Astrocyte (in vitro differentiated cells and primary cell): Measurements from ENCODE around the gene XRCC6. TPM values are rescaled to one million over a fixed set of nuclear protein-coding genes. Genes with fewer than 3 reads are reported as not detected.

Experiments used
- DNase-seq: peaks from one replicate; pipeline ENCODE4 v3.0.0-alpha.2; 2010; ENCODE audit warnings: low read depth
- FAIRE-seq: peaks from 2 replicates; lab custom pipeline; 2011; peaks lifted over from hg19 to GRCh38; lab: Jason Lieb, UNC
- H2AFZ ChIP-seq: 2 replicates; pipeline ENCODE4 v1.6.0; 2012; ENCODE audit warnings: low read depth, low read length, inconsistent platforms
- H3K27ac ChIP-seq: 2 replicates; pipeline ENCODE4 v1.5.1; 2011; ENCODE audit warnings: low read depth, low read length, inconsistent platforms
- H3K27me3 ChIP-seq: 2 replicates; pipeline ENCODE4 v1.6.0; 2011; ENCODE audit warnings: low read length, inconsistent platforms; ENCODE audit not compliant: insufficient read depth
- H3K36me3 ChIP-seq: 2 replicates; pipeline ENCODE4 v1.5.1; 2011; ENCODE audit warnings: low read length, inconsistent platforms; ENCODE audit not compliant: insufficient read depth
- H3K4me1 ChIP-seq: 2 replicates; pipeline ENCODE4 v1.5.1; 2011; ENCODE audit warnings: low read length, inconsistent platforms; ENCODE audit not compliant: insufficient read depth
- H3K4me2 ChIP-seq: 2 replicates; pipeline ENCODE4 v1.6.0; 2012; ENCODE audit warnings: low read length, inconsistent platforms
- H3K4me3 ChIP-seq: 2 replicates; pipeline ENCODE4 v1.5.1; 2011; ENCODE audit warnings: low read depth, mild to moderate bottlenecking, low read length, inconsistent platforms; ENCODE audit not compliant: insufficient read depth
- H3K79me2 ChIP-seq: 2 replicates; pipeline ENCODE4 v1.6.0; 2012; ENCODE audit warnings: mild to moderate bottlenecking, low read length, inconsistent platforms; ENCODE audit not compliant: insufficient read depth
- H3K9ac ChIP-seq: 2 replicates; pipeline ENCODE4 v1.6.0; 2012; ENCODE audit warnings: mild to moderate bottlenecking, low read length, inconsistent platforms
- H3K9me3 ChIP-seq: 2 replicates; pipeline ENCODE4 v1.5.1; 2012; ENCODE audit warnings: low read depth, mild to moderate bottlenecking, low read length, inconsistent platforms; ENCODE audit not compliant: insufficient read depth
- H4K20me1 ChIP-seq: 2 replicates; pipeline ENCODE4 v1.6.0; 2012; ENCODE audit warnings: low read length, inconsistent platforms; ENCODE audit not compliant: insufficient read depth
- H3K27ac Mint-ChIP-seq: one replicate; pipeline ENCODE4 v1.8.0; 2021; ENCODE audit warnings: mild to moderate bottlenecking, mixed read lengths; ENCODE audit not compliant: unreplicated experiment
- H3K27me3 Mint-ChIP-seq: one replicate; pipeline ENCODE4 v1.8.0; 2021; ENCODE audit warnings: low read depth, mixed read lengths; ENCODE audit not compliant: unreplicated experiment
- H3K36me3 Mint-ChIP-seq: one replicate; pipeline ENCODE4 v1.8.0; 2021; ENCODE audit warnings: low read depth, mixed read lengths; ENCODE audit not compliant: unreplicated experiment
- H3K4me1 Mint-ChIP-seq: one replicate; pipeline ENCODE4 v1.8.0; 2021; ENCODE audit warnings: low read depth, mixed read lengths; ENCODE audit not compliant: unreplicated experiment
- H3K4me3 Mint-ChIP-seq: one replicate; pipeline ENCODE4 v1.8.0; 2021; ENCODE audit warnings: mild to moderate bottlenecking, moderate library complexity, mixed read lengths; ENCODE audit not compliant: unreplicated experiment
- H3K9me3 Mint-ChIP-seq: one replicate; pipeline ENCODE4 v1.8.0; 2021; ENCODE audit warnings: mild to moderate bottlenecking, mixed read lengths; ENCODE audit not compliant: unreplicated experiment
- EZH2 ChIP-seq: IDR thresholded peaks from 2 replicates; pipeline ENCODE4 v1.6.1; 2012; ENCODE audit warnings: mild to moderate bottlenecking, low read length, inconsistent platforms; ENCODE audit not compliant: insufficient read depth
- total RNA-seq: library from RNA; stranded (reverse); gene quantifications from 2 replicates; pipeline ENCODE4 v1.2.1, GENCODE V29; 2021
- TF ChIP-seq, protein P1 (sequence below): IDR thresholded peaks from 2 replicates; pipeline ENCODE4 v1.5.1; 2011; ENCODE audit warnings: low read depth, mild to moderate bottlenecking, inconsistent platforms, low read length, moderate library complexity; ENCODE audit not compliant: insufficient read depth

The XRCC6 gene
- total RNA-seq, 1 donor from 2014 or later = 232 TPM

DNA sequence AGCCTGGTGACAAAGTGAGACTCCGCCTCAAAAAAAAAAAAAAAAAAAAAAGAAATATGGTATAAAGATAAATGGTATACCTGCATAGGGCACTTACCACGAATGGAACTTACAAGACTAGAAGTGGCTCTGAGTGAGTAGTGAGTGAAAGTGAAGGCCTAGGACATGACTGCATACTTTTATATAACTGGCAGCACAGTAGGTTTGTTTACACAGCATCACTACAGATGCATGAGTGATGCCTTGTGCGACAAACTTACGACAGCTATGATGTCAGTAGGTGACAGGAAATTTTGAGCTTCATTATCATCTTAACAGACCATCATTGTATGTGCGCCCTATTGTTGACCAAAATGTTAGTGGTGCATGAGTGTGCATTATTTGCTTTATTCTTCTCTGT, 17.7 kb downstream of the XRCC6 start:
- Histone ChIP-seq H3K79me2 (peaks cover 53% of the 10 kb centered on the region), H3K4me2 (no peak overlapping the region), H3K4me3 (no peak overlapping the region), H4K20me1 (peaks cover 52% of the 10 kb centered on the region), H3K27me3 (no peaks in the 10 kb centered on the region), H2AFZ (no peak overlapping the region), H3K9me3 (no peaks in the 10 kb centered on the region), H3K36me3 (peaks cover 64% of the 10 kb centered on the region), H3K9ac (no peak overlapping the region), H3K27ac (no peak overlapping the region), H3K4me1 (no peaks in the 10 kb centered on the region)
- H3K27ac Mint-ChIP-seq = no peak overlapping the region
- H3K27me3 Mint-ChIP-seq = no peaks in the 10 kb centered on the region
- FAIRE-seq (no peak), DNase-seq (no peak)
- H3K9me3 Mint-ChIP-seq = no peaks in the 10 kb centered on the region
- TF ChIP-seq, protein P1, sequence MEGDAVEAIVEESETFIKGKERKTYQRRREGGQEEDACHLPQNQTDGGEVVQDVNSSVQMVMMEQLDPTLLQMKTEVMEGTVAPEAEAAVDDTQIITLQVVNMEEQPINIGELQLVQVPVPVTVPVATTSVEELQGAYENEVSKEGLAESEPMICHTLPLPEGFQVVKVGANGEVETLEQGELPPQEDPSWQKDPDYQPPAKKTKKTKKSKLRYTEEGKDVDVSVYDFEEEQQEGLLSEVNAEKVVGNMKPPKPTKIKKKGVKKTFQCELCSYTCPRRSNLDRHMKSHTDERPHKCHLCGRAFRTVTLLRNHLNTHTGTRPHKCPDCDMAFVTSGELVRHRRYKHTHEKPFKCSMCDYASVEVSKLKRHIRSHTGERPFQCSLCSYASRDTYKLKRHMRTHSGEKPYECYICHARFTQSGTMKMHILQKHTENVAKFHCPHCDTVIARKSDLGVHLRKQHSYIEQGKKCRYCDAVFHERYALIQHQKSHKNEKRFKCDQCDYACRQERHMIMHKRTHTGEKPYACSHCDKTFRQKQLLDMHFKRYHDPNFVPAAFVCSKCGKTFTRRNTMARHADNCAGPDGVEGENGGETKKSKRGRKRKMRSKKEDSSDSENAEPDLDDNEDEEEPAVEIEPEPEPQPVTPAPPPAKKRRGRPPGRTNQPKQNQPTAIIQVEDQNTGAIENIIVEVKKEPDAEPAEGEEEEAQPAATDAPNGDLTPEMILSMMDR = no peak
- no peak for TF ChIP-seq EZH2
- no peak overlapping the region for H3K4me3 Mint-ChIP-seq
- H3K36me3 Mint-ChIP-seq = peaks cover 14% of the 10 kb centered on the region
- peaks cover 8% of the 10 kb centered on the region for H3K4me1 Mint-ChIP-seq

DNA sequence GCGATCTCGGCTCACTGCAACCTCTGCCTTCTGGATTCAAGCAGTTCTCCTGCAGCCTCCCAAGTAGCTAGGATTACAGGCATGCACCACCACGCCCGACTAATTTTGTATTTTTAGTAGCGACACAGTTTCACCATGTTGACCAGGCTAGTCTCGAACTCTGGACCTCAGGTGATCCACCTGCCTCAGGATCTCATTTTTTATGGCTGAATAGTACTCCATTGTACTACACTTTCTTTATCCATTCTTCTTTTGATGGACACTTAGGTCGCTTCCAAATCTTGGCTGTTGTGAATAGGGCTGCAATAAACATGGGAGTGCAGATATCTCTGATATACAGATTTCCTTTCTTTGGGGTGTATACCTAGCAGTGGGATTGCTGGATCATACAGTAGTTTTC, 20.8 kb downstream of the XRCC6 start:
- Mint-ChIP-seq H3K4me3 (no peak overlapping the region), H3K4me1 (peaks cover 8% of the 10 kb centered on the region), H3K27me3 (no peaks in the 10 kb centered on the region), H3K9me3 (no peaks in the 10 kb centered on the region), H3K27ac (no peak overlapping the region), H3K36me3 (peaks cover 14% of the 10 kb centered on the region)
- DNase-seq = no peak
- Histone ChIP-seq H3K79me2 (peaks cover 41% of the 10 kb centered on the region), H3K4me2 (no peak overlapping the region), H3K36me3 (peaks cover 54% of the 10 kb centered on the region), H2AFZ (no peak overlapping the region), H4K20me1 (peaks cover 30% of the 10 kb centered on the region), H3K27me3 (no peaks in the 10 kb centered on the region), H3K9ac (no peak overlapping the region), H3K27ac (no peak overlapping the region), H3K9me3 (no peaks in the 10 kb centered on the region), H3K4me3 (no peak overlapping the region), H3K4me1 (no peaks in the 10 kb centered on the region)
- FAIRE-seq = no peak
- TF ChIP-seq EZH2 = no peak
- TF ChIP-seq, protein P1 = no peak

DNA sequence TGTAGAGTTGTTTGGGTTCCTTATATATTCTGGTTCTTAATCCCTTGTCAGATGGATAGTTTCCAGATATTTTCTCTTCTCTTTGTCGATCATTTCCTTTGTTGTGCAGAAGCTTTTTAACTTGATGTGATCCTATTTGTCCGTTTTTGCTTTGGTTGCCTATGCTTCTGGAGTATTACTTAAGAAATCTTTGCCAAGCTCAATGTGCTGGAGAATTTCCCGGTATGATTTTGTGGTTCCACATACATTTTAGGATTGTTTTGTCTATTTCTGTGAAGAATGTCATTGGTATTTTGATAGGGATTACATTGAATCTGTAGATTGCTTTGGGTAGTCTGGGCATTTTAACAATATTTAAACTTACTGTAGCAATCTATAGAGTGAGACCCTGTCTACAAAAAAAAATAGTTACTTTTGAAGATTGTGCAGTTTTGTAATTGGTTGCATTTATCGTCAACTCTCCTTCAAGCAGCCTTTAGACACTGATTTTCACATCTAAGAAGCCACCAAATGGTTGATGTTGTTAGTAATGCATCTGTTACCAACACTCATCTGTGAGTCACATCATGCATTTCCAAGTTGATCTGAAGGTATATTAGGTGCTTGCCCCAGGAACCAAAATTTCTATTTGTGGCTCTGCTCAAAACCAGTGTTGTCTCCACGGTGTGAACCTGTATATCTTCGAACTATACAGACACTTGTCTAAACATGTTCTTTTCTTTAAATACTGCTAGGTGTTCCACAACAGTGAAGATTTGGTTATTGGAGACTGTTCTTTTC, 21.4 kb downstream of the XRCC6 start:
- Histone ChIP-seq H2AFZ (no peak overlapping the region), H3K4me3 (no peak overlapping the region), H4K20me1 (peaks cover 26% of the 10 kb centered on the region), H3K27me3 (no peaks in the 10 kb centered on the region), H3K4me1 (no peaks in the 10 kb centered on the region), H3K27ac (peak overlapping the region; percentile 29), H3K36me3 (peaks cover 52% of the 10 kb centered on the region), H3K9ac (no peak overlapping the region), H3K9me3 (no peaks in the 10 kb centered on the region), H3K4me2 (no peak overlapping the region), H3K79me2 (peaks cover 35% of the 10 kb centered on the region)
- Mint-ChIP-seq H3K4me3 (no peak overlapping the region), H3K4me1 (peaks cover 8% of the 10 kb centered on the region), H3K9me3 (no peaks in the 10 kb centered on the region), H3K36me3 (peaks cover 14% of the 10 kb centered on the region), H3K27ac (peak overlapping the region; percentile 14), H3K27me3 (no peaks in the 10 kb centered on the region)
- no peak for TF ChIP-seq EZH2
- TF ChIP-seq, protein P1 = no peak
- peak; percentile 20 for DNase-seq
- FAIRE-seq = peak; percentile 5
